ENCODE measurements around the gene RBFOX1.

DNA sequence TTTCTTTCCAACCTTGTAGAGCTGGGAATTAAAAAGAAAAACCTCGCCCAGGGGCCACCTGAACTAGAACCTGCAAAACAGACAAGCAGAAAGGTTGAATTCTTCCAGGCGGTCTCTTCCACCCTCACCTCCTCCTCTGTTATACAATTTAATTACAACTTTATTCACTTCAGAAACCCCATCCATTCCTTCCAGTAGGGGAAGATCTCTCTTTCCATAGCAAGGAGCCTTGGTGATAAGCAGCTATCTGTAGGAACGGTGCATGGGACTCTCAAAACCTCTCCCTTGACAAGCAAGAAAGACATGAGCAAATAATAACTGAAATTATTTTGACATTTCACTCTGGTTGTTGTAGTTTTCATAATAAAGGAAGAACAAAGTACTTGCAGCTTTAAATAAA, 176.0 kb downstream of the RBFOX1 start:
- TF ChIP-seq POLR2A (IDR thresholded peaks at IDR 0.05) (no peak), CTCF (IDR thresholded peaks at IDR 0.05) (no peak)

All from Peyer's patch (tissue), 4 donors.